HepG2 (cell line): ENCODE data around the gene RASL12. TPM values are rescaled to one million over a fixed set of nuclear protein-coding genes. Genes with fewer than 3 reads are reported as not detected.
A peak's percentile ranks its signal among the peaks of the same experiment; 100 is the strongest.

Source experiments
- BORCS8-MEF2B ChIP-seq: sonication (generic); formaldehyde crosslinking; IDR thresholded peaks from 2 replicates; pipeline ENCODE4 v1.8.0; 2022; ENCODE audit warnings: mild to moderate bottlenecking, missing genetic modification reagents
- FOXP1 ChIP-seq, 2 experiments: fragments of 450-650 bp in 1 of 2; IDR thresholded peaks; 2 replicates each; pipeline ENCODE4 v1.6.1; 2017 to 2018; ENCODE audit warnings: antibody characterized with exemption in 1 of 2
- HDAC1 ChIP-seq: sonication (generic); formaldehyde crosslinking; IDR thresholded peaks from 2 replicates; pipeline ENCODE4 v1.5.1; 2020; ENCODE audit warnings: mild to moderate bottlenecking, missing genetic modification reagents
- HDAC6 ChIP-seq: fragments of 200-600 bp; sonication (generic); IDR thresholded peaks from 2 replicates; pipeline ENCODE4 v1.7.0; 2017; ENCODE audit warnings: mild to moderate bottlenecking, antibody characterized with exemption, low read length, low read depth
- HOMEZ ChIP-seq: IDR thresholded peaks from 2 replicates; pipeline ENCODE4 v1.6.1; 2016; ENCODE audit warnings: low read depth
- HOXA5 ChIP-seq: sonication (generic); formaldehyde crosslinking; IDR thresholded peaks from 2 replicates; pipeline ENCODE4 v1.4.0; 2020; ENCODE audit warnings: missing genetic modification reagents
- IRX3 ChIP-seq: sonication (generic); formaldehyde crosslinking; IDR thresholded peaks from 2 replicates; pipeline ENCODE4 v1.8.1; 2023; ENCODE audit warnings: mild to moderate bottlenecking, low read depth, missing genetic modification reagents, borderline replicate concordance
- SIN3B ChIP-seq: fragments of 150-350 bp; IDR thresholded peaks from 2 replicates; pipeline ENCODE4 v1.6.1; 2014; ENCODE audit warnings: low read length
- SKI ChIP-seq: fragments of 450-650 bp; IDR thresholded peaks from one replicate; pipeline ENCODE4 v1.6.1; 2018; ENCODE audit warnings: mild to moderate bottlenecking; ENCODE audit not compliant: partially characterized antibody
- SPEN ChIP-seq: sonication (generic); formaldehyde crosslinking; IDR thresholded peaks from 2 replicates; pipeline ENCODE4 v1.5.1; 2020; ENCODE audit warnings: low read depth, mild to moderate bottlenecking, missing genetic modification reagents
- TCF7L2 ChIP-seq: IDR thresholded peaks from 2 replicates; pipeline ENCODE4 v1.6.1; 2011; ENCODE audit warnings: mild to moderate bottlenecking, low read depth, low read length, moderate library complexity
- ZBTB25 ChIP-seq: IDR thresholded peaks from 2 replicates; pipeline ENCODE4 v1.6.1; 2018; ENCODE audit warnings: missing genetic modification reagents
- ZKSCAN5 ChIP-seq: sonication (generic); formaldehyde crosslinking; IDR thresholded peaks from 2 replicates; pipeline ENCODE4 v1.5.1; 2020; ENCODE audit warnings: mild to moderate bottlenecking, missing genetic modification reagents
- ZNF292 ChIP-seq: sonication (generic); formaldehyde crosslinking; IDR thresholded peaks from 2 replicates; pipeline ENCODE4 v1.8.1; 2022; ENCODE audit warnings: mild to moderate bottlenecking, low read depth, missing genetic modification reagents, borderline replicate concordance
- ZNF317 ChIP-seq: sonication (generic); formaldehyde crosslinking; IDR thresholded peaks from 2 replicates; pipeline ENCODE4 v1.5.0; 2020; ENCODE audit warnings: mild to moderate bottlenecking, missing genetic modification reagents
- ZNF562 ChIP-seq: sonication (generic); formaldehyde crosslinking; IDR thresholded peaks from 2 replicates; pipeline ENCODE4 v1.8.0; 2022; ENCODE audit warnings: missing genetic modification reagents, borderline replicate concordance
- polyA plus RNA-seq, 8 experiments: library from polyadenylated mRNA; depleted of rRNA in 3 of 8; stranded (reverse) in 7 of 8; unstranded in 1 of 8; fragments of >200 nt; fragmentation: Illumina TruSeq in 4 of 8; extraction: Trizol in 4 of 8; gene quantifications; 2 replicates each; pipeline versions ENCODE4 v1.2.1 to v1.2.3, GENCODE V29; 2011 to 2016; ENCODE audit warnings: low read depth in 4 of 8, missing spikeins in 1 of 8, mixed read lengths in 1 of 8; ENCODE audit not compliant: insufficient read depth in 1 of 8
- total RNA-seq, 5 experiments: library from RNA; depleted of rRNA; stranded (reverse); fragments of >200 nt; fragmentation: Illumina TruSeq; extraction: Trizol; gene quantifications; 2 replicates each; pipeline ENCODE4 v1.2.3, GENCODE V29; 2016; ENCODE audit warnings: low read depth in 1 of 5
- TF ChIP-seq, protein P1 (sequence below): IDR thresholded peaks from 2 replicates; pipeline ENCODE4 v1.6.1; 2016; ENCODE audit warnings: missing compliant biosample characterization, missing genetic modification reagents, borderline replicate concordance
- TF ChIP-seq, protein P2 (sequence below): sonication (generic); formaldehyde crosslinking; IDR thresholded peaks from 2 replicates; pipeline ENCODE4 v1.4.0; 2020; ENCODE audit warnings: missing genetic modification reagents
- TF ChIP-seq, protein P3 (sequence below): IDR thresholded peaks from 2 replicates; pipeline ENCODE4 v1.6.1; 2016
- TF ChIP-seq, protein P4 (sequence below): sonication (generic); formaldehyde crosslinking; IDR thresholded peaks from 2 replicates; pipeline ENCODE4 v1.4.0; 2020; ENCODE audit warnings: missing genetic modification reagents, mild to moderate bottlenecking, borderline replicate concordance

RASL12 gene
- total and polyA plus RNA-seq, 2 of the 13 experiments (the other 11 are each of a cell fraction or from before 2014, with no cell fraction given), result 0.16 to 0.55 TPM

GRCh38 chr15:65032801-65033537 is 34.8 kb downstream of the RASL12 start (continued):
- TF ChIP-seq, protein P1, sequence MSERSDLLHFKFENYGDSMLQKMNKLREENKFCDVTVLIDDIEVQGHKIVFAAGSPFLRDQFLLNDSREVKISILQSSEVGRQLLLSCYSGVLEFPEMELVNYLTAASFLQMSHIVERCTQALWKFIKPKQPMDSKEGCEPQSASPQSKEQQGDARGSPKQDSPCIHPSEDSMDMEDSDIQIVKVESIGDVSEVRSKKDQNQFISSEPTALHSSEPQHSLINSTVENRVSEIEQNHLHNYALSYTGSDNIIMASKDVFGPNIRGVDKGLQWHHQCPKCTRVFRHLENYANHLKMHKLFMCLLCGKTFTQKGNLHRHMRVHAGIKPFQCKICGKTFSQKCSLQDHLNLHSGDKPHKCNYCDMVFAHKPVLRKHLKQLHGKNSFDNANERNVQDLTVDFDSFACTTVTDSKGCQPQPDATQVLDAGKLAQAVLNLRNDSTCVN (CRISPR knock-in tag), result 0 out of 2 replicates have a peak, but pooled peaks have one; percentile 66
- no peak for TF ChIP-seq ZNF562 (CRISPR knock-in tag)
- TF ChIP-seq, protein P2, sequence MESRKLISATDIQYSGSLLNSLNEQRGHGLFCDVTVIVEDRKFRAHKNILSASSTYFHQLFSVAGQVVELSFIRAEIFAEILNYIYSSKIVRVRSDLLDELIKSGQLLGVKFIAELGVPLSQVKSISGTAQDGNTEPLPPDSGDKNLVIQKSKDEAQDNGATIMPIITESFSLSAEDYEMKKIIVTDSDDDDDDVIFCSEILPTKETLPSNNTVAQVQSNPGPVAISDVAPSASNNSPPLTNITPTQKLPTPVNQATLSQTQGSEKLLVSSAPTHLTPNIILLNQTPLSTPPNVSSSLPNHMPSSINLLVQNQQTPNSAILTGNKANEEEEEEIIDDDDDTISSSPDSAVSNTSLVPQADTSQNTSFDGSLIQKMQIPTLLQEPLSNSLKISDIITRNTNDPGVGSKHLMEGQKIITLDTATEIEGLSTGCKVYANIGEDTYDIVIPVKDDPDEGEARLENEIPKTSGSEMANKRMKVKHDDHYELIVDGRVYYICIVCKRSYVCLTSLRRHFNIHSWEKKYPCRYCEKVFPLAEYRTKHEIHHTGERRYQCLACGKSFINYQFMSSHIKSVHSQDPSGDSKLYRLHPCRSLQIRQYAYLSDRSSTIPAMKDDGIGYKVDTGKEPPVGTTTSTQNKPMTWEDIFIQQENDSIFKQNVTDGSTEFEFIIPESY (CRISPR knock-in tag), result peak; percentile 58; the same call in 1 of the 2 replicates
- peak; percentile 72 for TF ChIP-seq HDAC1 (CRISPR knock-in tag)
- TF ChIP-seq SIN3B, result 0 out of 2 replicates have a peak, but pooled peaks have one; percentile 30
- no peak for TF ChIP-seq TCF7L2
- TF ChIP-seq, protein P3, sequence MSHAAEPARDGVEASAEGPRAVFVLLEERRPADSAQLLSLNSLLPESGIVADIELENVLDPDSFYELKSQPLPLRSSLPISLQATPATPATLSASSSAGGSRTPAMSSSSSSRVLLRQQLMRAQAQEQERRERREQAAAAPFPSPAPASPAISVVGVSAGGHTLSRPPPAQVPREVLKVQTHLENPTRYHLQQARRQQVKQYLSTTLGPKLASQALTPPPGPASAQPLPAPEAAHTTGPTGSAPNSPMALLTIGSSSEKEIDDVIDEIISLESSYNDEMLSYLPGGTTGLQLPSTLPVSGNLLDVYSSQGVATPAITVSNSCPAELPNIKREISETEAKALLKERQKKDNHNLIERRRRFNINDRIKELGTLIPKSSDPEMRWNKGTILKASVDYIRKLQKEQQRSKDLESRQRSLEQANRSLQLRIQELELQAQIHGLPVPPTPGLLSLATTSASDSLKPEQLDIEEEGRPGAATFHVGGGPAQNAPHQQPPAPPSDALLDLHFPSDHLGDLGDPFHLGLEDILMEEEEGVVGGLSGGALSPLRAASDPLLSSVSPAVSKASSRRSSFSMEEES (CRISPR knock-in tag), result 0 out of 2 replicates have a peak, but pooled peaks have one; percentile 34
- TF ChIP-seq SPEN, result no peak
- TF ChIP-seq HOMEZ, result peak; percentile 47; the same call in 1 of the 2 replicates
- TF ChIP-seq BORCS8-MEF2B, result peak; percentile 69; the same call in 1 of the 2 replicates
- TF ChIP-seq IRX3 (CRISPR knock-in tag), result no peak
- no peak for TF ChIP-seq FOXP1 (IDR thresholded peaks at IDR 0.05)
- peak; percentile 38; the same call in 1 of the 2 replicates for TF ChIP-seq FOXP1 (CRISPR knock-in tag; IDR thresholded peaks at IDR 0.05)
- TF ChIP-seq HOXA5 (CRISPR knock-in tag), result no peak
- no peak for TF ChIP-seq HDAC6
- TF ChIP-seq ZNF317 (CRISPR knock-in tag), result no peak
- TF ChIP-seq ZNF292 (CRISPR knock-in tag), result peak; percentile 59; the same call in 1 of the 2 replicates
- peak; percentile 46; the same call in 1 of the 2 replicates for TF ChIP-seq ZBTB25 (CRISPR knock-in tag)
- no peak for TF ChIP-seq ZKSCAN5
- peak; percentile 54 for TF ChIP-seq SKI
- TF ChIP-seq, protein P4, sequence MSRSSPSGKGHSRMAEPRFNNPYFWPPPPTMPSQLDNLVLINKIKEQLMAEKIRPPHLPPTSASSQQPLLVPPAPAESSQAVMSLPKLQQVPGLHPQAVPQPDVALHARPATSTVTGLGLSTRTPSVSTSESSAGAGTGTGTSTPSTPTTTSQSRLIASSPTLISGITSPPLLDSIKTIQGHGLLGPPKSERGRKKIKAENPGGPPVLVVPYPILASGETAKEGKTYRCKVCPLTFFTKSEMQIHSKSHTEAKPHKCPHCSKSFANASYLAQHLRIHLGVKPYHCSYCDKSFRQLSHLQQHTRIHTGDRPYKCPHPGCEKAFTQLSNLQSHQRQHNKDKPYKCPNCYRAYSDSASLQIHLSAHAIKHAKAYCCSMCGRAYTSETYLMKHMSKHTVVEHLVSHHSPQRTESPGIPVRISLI, result no peak
